GM12878 (cell line): Measurements from ENCODE around the gene SULF2. TPM values are rescaled to one million over a fixed set of nuclear protein-coding genes. Genes with fewer than 3 reads are reported as not detected.

Experiments used
- BCL11A ChIP-seq: IDR thresholded peaks from 2 replicates; pipeline ENCODE4 v1.6.1; 2011; ENCODE audit warnings: low read depth, low read length
- DPF2 ChIP-seq: fragments of 450-650 bp; IDR thresholded peaks from 2 replicates; pipeline ENCODE4 v1.6.1; 2017; ENCODE audit warnings: mild to moderate bottlenecking
- ESRRA ChIP-seq: IDR thresholded peaks from 2 replicates; pipeline ENCODE4 v1.6.1; 2012; ENCODE audit warnings: mild to moderate bottlenecking, low read length, improper control_type of control experiment
- FOXK2 ChIP-seq: fragments of 450-650 bp; IDR thresholded peaks from 2 replicates; pipeline ENCODE4 v1.6.1; 2017; ENCODE audit warnings: mild to moderate bottlenecking, moderate library complexity
- HDGF ChIP-seq: fragments of 450-650 bp; IDR thresholded peaks from 2 replicates; pipeline ENCODE4 v1.6.1; 2016; ENCODE audit warnings: antibody characterized with exemption
- PBX3 ChIP-seq: IDR thresholded peaks from 2 replicates; pipeline ENCODE4 v1.6.1; 2011; ENCODE audit warnings: mild to moderate bottlenecking, low read depth, low read length, moderate library complexity; ENCODE audit not compliant: insufficient replicate concordance
- PML ChIP-seq: IDR thresholded peaks from 2 replicates; pipeline ENCODE4 v1.6.1; 2012; ENCODE audit warnings: low read length, inconsistent platforms
- POLR2AphosphoS2 ChIP-seq: IDR thresholded peaks from 2 replicates; pipeline ENCODE4 v1.6.1; 2011; ENCODE audit warnings: low read depth, mild to moderate bottlenecking, low read length, improper control_type of control experiment, moderate library complexity
- POLR2AphosphoS5 ChIP-seq: IDR thresholded peaks from 2 replicates; pipeline ENCODE4 v1.6.1; 2011; ENCODE audit warnings: mild to moderate bottlenecking, low read length, inconsistent platforms
- ZNF592 ChIP-seq: fragments of 450-650 bp; IDR thresholded peaks from 2 replicates; pipeline ENCODE4 v1.6.1; 2017; ENCODE audit warnings: mild to moderate bottlenecking, moderate library complexity
- polyA plus RNA-seq, 11 experiments: library from polyadenylated mRNA; depleted of rRNA in 4 of 11; unstranded in 6 of 11; stranded (reverse) in 5 of 11; fragments of >200 nt; fragmentation: Nextera tagmentation in 4 of 11; fragmentation: Illumina TruSeq in 1 of 11; extraction: Ambion mirVana in 4 of 11; extraction: Trizol in 1 of 11; gene quantifications; 1 replicate in 1 of 11; 2 replicates in 10 of 11; pipeline versions ENCODE4 v1.2.1 to v1.2.3, GENCODE V29; 2011 to 2016; ENCODE audit warnings: inconsistent platforms in 2 of 11, missing spikeins in 2 of 11, low read depth in 1 of 11
- total RNA-seq, 4 experiments: library from RNA; depleted of rRNA in 3 of 4; stranded (reverse); fragments of >200 nt in 3 of 4; fragmentation: Illumina TruSeq in 1 of 4; extraction: Trizol in 1 of 4; gene quantifications; 2 replicates each; pipeline versions ENCODE4 v1.2.1 to v1.2.3, GENCODE V29; 2013 to 2021

The SULF2 gene
- total and polyA plus RNA-seq, 10 of the 15 experiments (the other 5 are each of a cell fraction or from before 2014, with no cell fraction given) = 0.69 to 4.1 (median 1.6) TPM

GRCh38 chr20:47669927-47670890, 115.1 kb downstream of the SULF2 start (continued):
- TF ChIP-seq HDGF (no peak), FOXK2 (no peak), BCL11A (no peak), PBX3 (no peak), ZNF592 (no peak), POLR2AphosphoS5 (no peak), POLR2AphosphoS2 (no peak), PML (no peak), ESRRA (no peak), DPF2 (no peak)
